Brain microvascular endothelial cell (primary cell): Measurements from ENCODE around the gene ARL8B.
"Not testable (repeated sequence)": the region's sequence is repeated elsewhere in the genome, so short reads cannot be mapped to it uniquely, and the experiment has no call there.

Source experiments
- DNase-seq: peaks from one replicate; pipeline ENCODE4 v3.0.0-alpha.2; 2020
- H3K27ac ChIP-seq: fragments of 250-450 bp; sonication (Bioruptor Pico); 2 replicates; pipeline ENCODE4 v1.5.1; 2020; ENCODE audit warnings: mild to moderate bottlenecking, moderate library complexity
- H3K27me3 ChIP-seq: fragments of 250-450 bp; sonication (Bioruptor Pico); replicated peaks from 2 replicates; pipeline ENCODE4 v1.5.1; 2020; ENCODE audit warnings: mild to moderate bottlenecking
- H3K36me3 ChIP-seq: fragments of 250-450 bp; sonication (Bioruptor Pico); replicated peaks from 2 replicates; pipeline ENCODE4 v1.5.1; 2020; ENCODE audit warnings: mild to moderate bottlenecking
- H3K4me3 ChIP-seq: 2 replicates; pipeline ENCODE4 v1.5.1; 2011; ENCODE audit warnings: low read depth, mild to moderate bottlenecking, control low read depth, low read length, moderate library complexity
- in situ Hi-C: cut with HindIII; loops from 2 replicates; pipeline ENCODE4 v1.10.0; 2017; ENCODE audit warnings: low sequenced_read_pairs, low pct_ligation_motif_present
- TF ChIP-seq, protein P1 (sequence below): IDR thresholded peaks from 2 replicates; pipeline ENCODE4 v1.5.1; 2011; ENCODE audit warnings: low read depth, mild to moderate bottlenecking, moderate library complexity, low read length, control low read depth, inconsistent platforms; ENCODE audit errors: missing control alignments

Gene ARL8B

GRCh38 chr3:5122030-5122740, at the start of gene ARL8B:
ARL8B (plus strand) TSS chr3:5122292; CDS start chr3:5122466, 174 bp downstream.
- peak; percentile 90 for DNase-seq
- Histone ChIP-seq H3K4me3 (peak within 1 kb of the TSS; percentile 99), H3K27ac (peak within 1 kb of the TSS; percentile 94), H3K27me3 (no peaks in the 10 kb centered on the region), H3K36me3 (peaks cover 5% of the 10 kb centered on the region)
- in situ Hi-C loops: no loop called here
- TF ChIP-seq, protein P1, sequence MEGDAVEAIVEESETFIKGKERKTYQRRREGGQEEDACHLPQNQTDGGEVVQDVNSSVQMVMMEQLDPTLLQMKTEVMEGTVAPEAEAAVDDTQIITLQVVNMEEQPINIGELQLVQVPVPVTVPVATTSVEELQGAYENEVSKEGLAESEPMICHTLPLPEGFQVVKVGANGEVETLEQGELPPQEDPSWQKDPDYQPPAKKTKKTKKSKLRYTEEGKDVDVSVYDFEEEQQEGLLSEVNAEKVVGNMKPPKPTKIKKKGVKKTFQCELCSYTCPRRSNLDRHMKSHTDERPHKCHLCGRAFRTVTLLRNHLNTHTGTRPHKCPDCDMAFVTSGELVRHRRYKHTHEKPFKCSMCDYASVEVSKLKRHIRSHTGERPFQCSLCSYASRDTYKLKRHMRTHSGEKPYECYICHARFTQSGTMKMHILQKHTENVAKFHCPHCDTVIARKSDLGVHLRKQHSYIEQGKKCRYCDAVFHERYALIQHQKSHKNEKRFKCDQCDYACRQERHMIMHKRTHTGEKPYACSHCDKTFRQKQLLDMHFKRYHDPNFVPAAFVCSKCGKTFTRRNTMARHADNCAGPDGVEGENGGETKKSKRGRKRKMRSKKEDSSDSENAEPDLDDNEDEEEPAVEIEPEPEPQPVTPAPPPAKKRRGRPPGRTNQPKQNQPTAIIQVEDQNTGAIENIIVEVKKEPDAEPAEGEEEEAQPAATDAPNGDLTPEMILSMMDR: peak; percentile 84

- Histone ChIP-seq H3K36me3 (no peaks in the 10 kb centered on the region), H3K4me3 (no peak overlapping the region), H3K27ac (no peak overlapping the region), H3K27me3 (no peaks in the 10 kb centered on the region)
- TF ChIP-seq, protein P1: no peak
- no peak for DNase-seq
- in situ Hi-C loops: no loop called here
These were observed 48.6 kb upstream of the ARL8B start for GRCh38 chr3:5073374-5074085.

DNA sequence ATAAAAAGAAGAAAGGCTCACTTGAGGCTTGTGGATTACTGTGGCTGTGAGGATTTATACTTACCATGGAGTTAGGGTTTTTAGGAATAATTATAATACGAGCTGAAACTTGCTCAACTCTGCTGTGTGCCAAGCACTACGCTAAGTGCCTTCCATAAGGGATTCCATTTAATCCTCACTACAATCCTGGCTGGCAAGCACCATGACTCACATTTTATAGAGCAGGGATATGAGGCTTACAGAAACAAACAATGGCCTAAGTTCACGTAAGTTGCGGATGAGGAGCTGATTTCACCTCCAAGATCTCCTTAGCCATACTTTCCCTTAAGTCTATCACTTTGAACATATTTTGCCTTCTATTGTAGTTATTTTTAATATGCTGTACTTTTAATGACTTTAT, 43.9 kb upstream of the ARL8B start:
- H3K4me3 ChIP-seq: no peak overlapping the region
- no peak overlapping the region for H3K27ac ChIP-seq
- TF ChIP-seq, protein P1: no peak
- no peaks in the 10 kb centered on the region for H3K27me3 ChIP-seq
- in situ Hi-C loops: no loop called here
- no peaks in the 10 kb centered on the region for H3K36me3 ChIP-seq
- no peak for DNase-seq

GRCh38 chr3:5079761-5080160, 42.3 kb upstream of the ARL8B start:
- TF ChIP-seq, protein P1: no peak
- in situ Hi-C loops: no loop called here
- no peak for DNase-seq
- H3K36me3 ChIP-seq: no peaks in the 10 kb centered on the region
- H3K4me3 ChIP-seq: no peak overlapping the region
- H3K27ac ChIP-seq: no peak overlapping the region
- H3K27me3 ChIP-seq: no peaks in the 10 kb centered on the region

GRCh38 chr3:5080779-5081550, 41.1 kb upstream of the ARL8B start:
- in situ Hi-C loops: no loop called here
- H3K4me3 ChIP-seq: no peak overlapping the region

GRCh38 chr3:5081973-5082788, 39.9 kb upstream of the ARL8B start:
- DNase-seq, H3K4me3 ChIP-seq, in situ Hi-C loops, H3K27ac ChIP-seq, H3K36me3 ChIP-seq, H3K27me3 ChIP-seq: not testable (repeated sequence)

More at GRCh38 chr3:5080779-5081550, 41.1 kb upstream of the ARL8B start:
- Histone ChIP-seq H3K27me3 (no peaks in the 10 kb centered on the region), H3K27ac (no peak overlapping the region), H3K36me3 (no peaks in the 10 kb centered on the region)
- no peak for DNase-seq
- TF ChIP-seq, protein P1: no peak
